GM21786 (cell line): Measurements from ENCODE around the gene HMOX2.
A peak's percentile ranks its signal among the peaks of the same experiment; 100 is the strongest.

ENCODE experiments used
- ATAC-seq: cut with Tn5 transposase; IDR thresholded peaks from one replicate; pipeline ENCODE4 v1.9.1; 2021; ENCODE audit not compliant: unreplicated experiment

The HMOX2 gene

GRCh38 chr16:4522051-4522581, 45.9 kb downstream of the HMOX2 start:
- ATAC-seq = no peak

- ATAC-seq = no peak
Measured at GRCh38 chr16:4523686-4524085, 47.5 kb downstream of the HMOX2 start.

- ATAC-seq = no peak
Measured at GRCh38 chr16:4524571-4524970, 48.4 kb downstream of the HMOX2 start.

- ATAC-seq = no peak
Measured at GRCh38 chr16:4525069-4525468, 48.9 kb downstream of the HMOX2 start.

DNA sequence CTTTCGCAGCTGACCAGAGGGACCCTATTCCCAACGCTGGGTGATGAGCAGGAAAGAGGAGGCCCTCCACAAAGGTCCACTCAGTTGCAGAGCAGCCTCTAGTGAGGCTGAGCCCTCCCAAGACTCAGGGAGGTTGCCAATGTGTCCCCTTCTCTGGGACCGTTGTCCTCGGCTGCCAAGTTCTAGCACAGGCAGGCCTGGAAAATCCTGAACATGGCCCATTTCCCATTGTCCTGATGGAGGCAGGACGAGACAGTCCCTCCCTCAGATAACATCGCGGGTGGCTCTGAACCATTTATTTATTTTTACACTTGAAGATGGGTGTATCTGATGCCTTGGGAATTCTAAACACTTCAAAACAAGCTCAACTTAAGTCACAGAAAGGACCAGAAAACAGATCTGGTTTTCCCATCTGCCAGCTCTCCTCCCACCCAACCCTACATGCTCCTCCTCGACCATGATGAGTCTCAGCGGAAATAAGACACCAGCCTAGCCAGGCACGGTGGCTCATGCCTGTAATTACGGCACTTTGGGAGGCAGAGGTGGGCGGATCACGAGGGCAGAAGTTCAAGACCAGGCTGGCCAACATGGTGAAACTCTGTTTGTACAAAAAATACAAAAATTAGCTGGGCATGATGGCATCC, 49.6 kb downstream of the HMOX2 start:
- ATAC-seq = no peak

- no peak for ATAC-seq
Measured at GRCh38 chr16:4529085-4530060, 53.2 kb downstream of the HMOX2 start.

GRCh38 chr16:4531811-4532210, 55.6 kb downstream of the HMOX2 start:
- ATAC-seq = no peak

DNA sequence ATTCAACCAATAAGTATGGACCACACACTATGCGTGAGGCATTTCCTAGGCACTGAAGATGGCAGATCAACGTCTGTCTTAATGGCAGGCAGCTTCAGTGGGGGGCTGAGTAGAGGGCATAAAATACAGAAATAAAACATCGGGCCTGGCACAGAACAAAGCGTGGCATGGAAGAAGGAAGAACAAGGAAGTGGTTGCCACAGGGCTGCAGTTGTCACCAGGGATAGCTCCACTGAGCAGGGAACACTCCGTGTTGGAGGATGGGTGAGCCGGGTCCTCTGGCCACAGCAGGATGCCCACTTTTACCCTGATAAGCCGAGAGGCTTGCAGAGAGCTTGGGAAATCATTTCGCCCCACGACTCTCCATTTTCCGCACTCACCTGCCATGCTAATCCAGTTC, 56.0 kb downstream of the HMOX2 start:
- no peak for ATAC-seq

- no peak for ATAC-seq
Measured at GRCh38 chr16:4533490-4533889, 57.3 kb downstream of the HMOX2 start.

DNA sequence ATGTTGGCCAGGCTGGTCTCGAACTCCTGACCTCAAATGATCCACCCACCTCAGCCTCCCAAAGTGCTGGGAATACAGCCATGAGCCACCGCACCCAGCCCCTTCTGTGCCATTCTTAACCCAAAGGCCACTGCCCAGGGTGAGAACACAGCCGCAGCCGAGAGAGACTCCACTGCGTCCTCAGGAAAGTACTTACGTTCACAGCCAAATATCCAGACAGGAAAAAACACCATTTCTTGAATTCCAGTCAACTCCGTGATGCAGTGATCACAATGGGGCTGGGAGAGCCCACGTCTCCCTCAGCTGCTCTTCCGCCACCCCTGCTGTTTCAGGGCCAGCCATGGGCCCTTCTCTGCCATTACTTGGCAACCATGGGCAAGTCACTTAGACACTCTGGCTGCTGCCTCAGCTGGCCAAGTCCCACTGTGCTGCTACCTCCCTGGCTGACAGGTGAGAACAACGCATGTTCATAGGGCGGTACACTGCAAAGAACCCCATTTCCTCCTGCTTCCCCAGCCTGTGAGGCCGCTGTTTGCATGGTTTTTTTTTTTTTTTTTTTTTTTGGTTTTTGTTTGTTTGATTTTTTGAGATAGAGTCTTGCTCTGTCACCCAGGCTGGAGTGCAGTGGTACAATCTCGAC, 58.1 kb downstream of the HMOX2 start:
- no peak for ATAC-seq

DNA sequence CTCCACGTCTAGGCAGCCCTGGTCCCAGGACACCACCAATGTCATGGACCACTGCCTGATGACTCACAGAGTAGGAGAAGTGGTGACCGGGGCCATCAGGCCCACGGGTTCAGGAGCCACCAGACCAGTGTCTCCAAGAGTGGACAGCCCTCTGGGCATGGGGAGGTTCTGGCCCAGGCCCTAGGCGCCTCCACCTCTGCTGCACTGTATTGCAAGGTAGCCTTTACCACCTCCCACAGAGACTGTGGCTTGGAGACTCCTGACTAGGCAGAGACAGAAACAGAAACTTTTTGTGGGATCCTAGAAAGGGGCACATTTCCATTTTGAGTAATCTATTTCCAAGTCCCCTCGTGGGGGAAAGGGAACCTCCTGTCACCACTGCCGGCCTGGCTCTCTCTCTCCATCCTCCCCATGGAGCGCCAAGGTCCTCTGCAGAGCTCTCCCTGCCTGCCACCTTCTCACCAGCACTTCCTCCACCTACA, 59.5 kb downstream of the HMOX2 start:
- ATAC-seq = no peak

DNA sequence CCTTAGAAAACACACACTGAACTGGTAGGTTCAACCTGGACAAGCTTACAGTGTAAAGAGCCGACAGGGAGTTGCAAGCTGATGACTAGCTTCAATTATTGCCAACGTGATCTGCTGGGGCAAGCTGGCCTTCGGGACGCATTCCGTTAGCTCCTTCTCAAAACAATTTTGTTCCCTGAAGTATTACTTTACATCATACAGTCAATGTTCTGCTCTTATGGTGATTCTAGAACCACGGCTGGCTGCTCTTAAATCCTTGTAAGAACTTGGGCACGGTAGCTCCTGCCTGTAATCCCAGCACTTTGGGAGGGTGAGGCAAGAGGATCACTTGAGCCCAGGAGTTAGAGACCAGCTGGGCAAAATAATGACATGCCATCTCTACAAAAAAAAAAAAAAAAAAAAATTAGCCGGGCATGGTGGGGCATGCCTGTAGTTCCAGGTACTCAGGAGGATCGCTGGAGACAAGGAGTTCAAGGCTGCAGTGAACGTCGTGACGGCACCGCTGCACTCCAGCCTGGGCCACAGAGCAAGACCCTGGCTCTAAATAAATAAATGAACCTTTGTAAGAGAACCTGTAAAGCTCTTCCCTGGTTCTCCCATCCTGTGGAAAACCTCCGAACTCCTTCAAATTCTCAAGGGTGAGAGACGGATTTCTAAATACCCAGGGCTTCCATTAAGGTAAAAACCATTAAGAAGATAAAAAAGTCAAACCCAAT, 60.4 kb downstream of the HMOX2 start:
- no peak for ATAC-seq

- ATAC-seq = no peak
Measured at GRCh38 chr16:4537376-4538343, 61.5 kb downstream of the HMOX2 start.

DNA sequence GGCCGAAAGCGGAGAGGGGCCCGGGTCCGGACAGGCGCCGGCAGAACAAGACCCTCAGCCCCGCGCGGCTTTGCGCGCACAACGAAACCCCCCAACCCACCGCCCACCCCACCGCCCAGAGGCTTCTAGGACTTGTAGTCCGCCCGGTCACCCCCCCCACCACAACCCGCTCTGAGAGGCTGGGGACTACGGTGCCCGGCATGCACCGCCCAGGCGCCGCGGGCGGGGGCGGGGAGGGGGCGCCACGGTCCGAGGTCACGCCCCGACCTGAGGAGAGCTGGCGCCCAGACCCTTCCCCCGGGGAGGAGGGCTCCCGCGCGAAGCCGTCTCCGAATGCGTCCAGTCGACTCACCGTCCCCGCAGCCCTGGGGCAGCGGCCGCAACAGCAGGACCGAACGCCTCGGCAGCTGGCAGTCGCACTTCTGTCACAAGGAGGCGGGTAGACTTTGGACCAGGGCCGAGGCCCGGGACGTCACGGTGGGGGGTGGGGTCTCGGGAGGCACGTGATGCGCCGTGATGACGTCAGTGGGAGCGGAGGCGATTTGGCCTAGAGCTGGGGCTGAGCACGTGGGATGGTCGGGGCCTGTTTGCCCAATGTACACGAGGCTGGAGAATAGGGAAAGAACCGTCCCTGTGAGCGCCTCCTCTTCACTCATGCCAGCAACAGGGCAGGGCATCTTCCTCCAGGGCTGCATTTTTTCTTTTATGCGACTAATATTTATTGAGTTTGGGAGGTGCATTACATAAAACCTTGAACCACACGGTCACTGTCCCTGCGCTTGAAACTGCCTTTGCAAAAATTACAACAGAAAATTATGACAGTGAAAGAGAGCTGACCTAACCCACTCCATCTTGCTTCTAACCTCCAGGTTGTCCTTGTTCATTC, 62.4 kb downstream of the HMOX2 start, which contains the start of gene CDIP1:
TSS of gene CDIP1 (minus strand) at position 424 of the 886 bp plus-strand sequence. CDS start 24,643 bp downstream, outside the sequence.
- ATAC-seq = peak; percentile 81

GRCh38 chr16:4539716-4540284, 63.6 kb downstream of the HMOX2 start:
- ATAC-seq = no peak

- no peak for ATAC-seq
Measured at GRCh38 chr16:4544473-4544872, 68.3 kb downstream of the HMOX2 start.

DNA sequence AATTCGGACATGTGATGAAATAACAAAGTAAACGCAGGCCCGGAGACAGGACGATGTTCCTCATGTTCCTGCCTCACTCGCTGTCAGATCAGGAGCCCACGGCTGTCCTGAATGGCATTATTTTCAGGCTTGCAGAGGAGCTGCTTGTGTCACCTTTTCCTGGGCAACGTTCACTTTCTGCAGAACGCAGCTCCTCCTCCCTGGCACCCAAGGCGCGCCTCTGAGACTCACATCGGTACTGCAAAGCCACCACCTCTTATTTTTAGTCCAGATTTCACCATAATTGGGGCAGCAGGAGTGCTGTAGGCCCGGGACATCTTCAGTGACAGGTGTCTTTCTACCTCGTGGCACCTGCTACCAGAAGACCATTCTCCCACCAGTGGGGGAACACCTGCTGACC, 71.9 kb downstream of the HMOX2 start:
- no peak for ATAC-seq

DNA sequence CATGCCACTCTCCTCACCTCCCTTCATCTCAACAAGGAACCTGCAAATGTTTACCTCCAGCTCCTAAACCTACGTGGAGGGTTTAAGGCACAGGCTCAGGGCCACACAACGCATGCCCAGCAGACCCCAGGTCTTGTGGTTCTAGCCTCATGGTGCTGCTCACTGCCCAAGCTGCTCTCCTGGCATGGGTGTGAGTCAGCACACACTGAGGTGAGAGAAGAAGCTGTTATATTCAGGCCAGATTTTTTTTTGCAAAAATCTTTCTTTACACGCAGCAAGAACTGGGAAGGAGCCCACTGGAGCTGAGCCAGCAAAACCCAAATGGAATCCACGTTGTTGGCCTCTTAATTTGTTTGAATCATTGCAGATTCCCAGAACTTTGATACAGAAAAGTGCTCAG, 74.4 kb downstream of the HMOX2 start:
- ATAC-seq = no peak
